ENCODE results near the gene GRIK4.

DNA sequence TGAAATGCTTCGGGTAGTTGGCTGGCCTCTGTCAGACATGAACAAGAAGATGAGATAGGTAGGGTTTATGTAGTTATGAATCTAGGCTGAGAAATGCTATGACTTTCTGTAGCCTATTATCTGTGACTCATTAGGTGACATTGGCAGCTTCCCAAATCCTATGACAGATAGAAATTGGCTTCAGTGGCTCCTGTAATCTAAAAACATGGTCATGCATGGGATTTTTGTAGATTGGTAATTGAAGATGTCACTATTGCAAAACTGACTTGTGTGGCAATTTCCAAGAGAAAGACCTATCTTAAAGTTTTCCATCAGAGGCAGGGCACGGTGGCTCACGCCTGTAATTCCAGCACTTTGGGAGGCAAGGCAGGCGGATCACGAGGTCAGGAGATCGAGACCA lies 29.4 kb upstream of the GRIK4 start:
- TF ChIP-seq ZNF232 (CRISPR knock-in tag; IDR thresholded peaks at IDR 0.05): no peak
- TF ChIP-seq ZNF416 (CRISPR knock-in tag; IDR thresholded peaks at IDR 0.05): no peak

All from WTC11 (cell line).